ENCODE measurements around the gene HUS1B.
"Not testable (repeated sequence)": the region's sequence is repeated elsewhere in the genome, so short reads cannot be mapped to it uniquely, and the experiment has no call there.

The HUS1B gene

DNA sequence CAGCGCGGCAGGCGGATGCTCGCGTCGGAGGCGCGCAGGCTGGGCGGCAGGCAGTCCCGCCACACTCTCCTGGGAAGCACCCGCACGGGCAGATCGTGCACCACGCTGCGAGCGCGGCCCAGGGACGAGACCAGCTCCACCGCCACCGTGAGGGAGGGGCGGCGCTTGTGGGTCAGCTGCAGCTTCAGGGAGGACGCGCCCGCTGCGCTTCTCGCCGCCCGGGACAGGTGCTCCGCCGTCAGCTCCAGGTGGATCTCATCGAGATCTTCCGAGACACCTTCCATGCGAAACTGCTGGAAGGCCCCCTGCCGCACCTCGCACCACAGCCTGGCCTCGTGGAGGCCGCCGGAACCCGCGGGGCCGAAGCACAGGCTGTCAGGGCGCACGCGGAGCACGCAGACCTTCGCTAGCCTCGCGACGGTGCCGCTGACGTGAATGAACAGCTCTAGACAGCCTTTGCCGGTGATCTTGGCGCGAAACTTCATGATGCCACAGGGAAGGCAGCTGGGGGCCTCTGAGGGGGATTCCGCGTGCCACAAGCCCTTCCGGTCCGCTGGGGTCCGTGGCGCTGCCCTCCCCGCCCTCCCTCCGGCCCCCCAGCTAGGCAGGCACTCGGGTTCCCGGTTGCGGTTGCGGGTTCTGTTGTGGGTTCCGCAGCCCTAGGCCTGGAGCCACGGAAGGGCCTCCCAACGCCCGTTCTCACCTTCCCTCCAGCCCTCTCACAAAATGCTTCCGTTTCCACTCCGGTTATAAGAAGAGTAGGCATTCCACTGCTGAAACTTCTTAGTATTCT is at the start of gene HUS1B:
TSS of gene HUS1B (minus strand) at position 641 of the 793 bp plus-strand sequence. CDS start at position 485, 156 bp downstream.
- no peak for DNase-seq

DNA sequence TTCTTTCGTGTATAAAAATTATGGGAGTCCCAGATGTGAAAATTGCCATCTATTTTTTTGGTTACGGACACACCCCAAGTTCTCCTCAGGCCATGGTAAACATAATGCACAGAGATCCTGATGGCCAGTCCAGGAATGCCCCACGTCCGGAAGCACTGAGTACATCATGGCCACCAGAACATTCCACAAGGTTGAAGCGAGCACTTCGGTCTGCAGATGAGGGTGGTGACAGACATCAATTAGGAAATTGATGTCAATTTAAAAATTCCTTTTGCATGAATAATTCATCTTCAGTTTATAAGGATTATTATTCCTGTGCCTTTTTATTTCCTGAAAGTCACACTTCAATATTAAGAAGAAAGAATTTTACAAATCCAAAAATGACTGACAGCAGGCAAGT is 49.2 kb upstream of the HUS1B start:
- no peak for DNase-seq

DNA sequence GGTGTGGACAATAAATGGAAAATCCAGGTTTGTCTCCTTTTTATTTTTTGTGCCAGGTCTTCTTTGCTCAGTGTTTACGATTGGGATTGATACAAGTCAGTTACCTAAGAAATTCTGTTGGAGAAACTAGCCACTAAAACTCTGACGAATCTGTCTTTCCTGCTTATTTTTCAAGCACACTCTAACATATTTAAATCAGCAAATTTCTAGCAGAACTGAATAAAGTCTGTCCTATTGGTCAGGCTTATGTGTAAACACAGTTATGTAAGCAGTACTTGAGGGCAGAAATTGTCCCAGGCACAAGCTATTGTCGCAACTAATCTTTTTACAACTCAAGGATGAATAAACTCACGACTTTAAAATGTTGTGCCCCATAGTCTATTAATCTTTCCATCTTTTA is 48.1 kb upstream of the HUS1B start:
- no peak for DNase-seq

DNA sequence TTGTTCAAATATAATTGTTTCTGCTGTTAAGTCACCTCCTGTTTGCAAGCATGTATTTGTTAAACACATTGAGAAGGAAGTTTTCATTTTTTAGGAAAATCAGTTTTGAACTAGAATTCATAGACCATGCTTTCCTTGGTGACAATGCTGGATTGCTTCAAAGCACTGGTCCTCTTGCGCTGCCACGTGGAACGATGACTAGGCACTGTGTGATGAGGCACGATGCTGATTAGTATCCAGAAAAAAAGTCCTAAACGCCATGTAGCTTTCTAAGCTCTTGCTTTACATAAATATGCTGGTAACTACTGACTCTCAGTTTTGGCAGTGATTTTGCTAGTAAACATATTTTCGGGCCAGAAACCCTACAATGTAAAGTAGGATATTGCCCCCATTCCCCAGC is 47.1 kb upstream of the HUS1B start:
- no peak for DNase-seq

DNA sequence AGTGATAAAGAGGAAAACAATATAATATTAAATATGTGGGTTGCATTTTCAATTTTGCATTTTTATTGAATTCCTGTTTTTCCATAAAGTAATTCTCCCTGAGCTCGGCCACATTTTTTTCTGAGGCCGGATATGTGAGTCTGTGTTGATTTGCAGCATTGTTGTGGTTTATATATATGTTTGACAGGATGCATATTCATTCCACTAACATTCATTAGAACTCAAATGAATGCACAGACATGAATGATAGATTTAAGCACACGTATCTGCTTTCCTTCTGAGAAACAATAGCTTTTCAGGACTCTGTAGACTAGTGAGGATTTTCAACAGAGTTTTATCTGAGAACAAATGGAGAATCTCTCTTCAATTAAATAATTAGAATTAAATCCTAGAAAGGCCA is 46.7 kb upstream of the HUS1B start:
- no peak for DNase-seq

DNA sequence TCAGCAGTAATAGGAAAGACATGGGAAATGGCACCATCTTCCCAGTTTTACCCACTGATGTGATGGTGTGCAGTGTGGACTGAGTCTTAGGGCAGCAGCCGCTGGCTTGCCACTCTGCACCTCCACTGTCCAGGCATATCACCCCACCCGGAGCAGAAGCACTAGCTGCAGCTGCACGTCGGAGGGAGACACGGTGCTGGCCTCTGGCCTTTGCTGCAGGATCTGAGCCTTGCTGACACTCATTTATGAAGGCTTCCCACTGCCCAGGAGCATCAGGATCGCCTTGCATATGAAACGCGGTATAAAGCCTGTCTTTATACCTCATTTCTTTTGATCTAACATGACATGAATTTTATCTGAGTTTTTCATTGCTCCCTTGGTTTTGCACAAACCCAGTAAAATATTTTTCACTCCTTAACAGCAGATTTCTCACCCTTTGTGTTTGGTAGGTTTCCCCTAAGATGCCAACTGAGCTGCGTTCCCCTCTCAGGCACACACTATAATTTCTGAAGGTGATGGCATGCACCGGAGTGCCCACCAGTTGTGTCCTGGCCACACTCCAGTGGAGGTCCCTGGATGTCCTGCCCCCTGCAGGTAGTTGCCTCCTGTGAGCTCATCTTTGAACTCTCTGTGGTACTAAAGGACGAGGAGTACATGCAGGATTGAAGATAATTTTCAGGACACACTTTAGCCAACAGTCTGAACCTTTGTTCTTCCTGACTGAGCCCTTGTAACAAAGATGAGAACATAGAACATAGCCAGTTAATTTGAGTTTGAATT is 45.0 kb upstream of the HUS1B start:
- DNase-seq = no peak

DNA sequence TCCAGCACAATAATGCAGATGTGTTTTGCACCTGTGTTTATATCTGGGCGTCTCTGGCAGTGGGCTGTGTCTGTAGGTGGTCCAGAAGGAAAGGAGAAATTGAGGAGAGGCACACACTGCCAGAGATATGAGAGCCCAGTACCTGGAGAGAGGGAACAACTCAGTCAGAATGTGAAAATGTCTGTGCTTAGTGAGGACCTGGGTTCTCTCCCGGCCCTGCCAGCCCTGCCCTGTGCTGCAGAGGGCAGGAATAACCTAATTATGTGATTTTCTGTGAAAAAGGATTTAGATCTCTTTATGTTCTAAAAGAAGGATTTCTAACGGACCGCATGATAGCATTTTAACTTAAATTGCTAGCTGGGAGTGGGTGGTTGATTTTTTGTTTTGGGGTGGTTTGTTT is 44.3 kb upstream of the HUS1B start:
- DNase-seq = no peak

DNA sequence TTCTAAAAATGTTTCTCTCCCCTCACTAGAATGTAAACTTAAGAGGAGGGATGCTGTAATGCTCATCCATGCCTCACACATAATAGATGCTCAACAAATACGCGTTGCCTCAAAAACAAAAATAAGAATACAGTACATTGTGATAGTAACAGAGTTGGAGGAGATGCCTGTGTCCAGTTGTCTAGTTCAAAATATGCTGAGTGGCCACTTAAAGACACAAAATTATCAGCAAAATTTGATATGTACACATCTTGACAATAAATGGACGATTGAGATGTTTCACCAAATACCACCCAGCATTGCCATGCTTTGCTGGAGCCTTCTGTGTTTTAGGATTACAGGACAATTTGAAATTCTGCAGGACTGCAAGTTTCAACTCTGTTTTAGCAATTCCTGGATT is 43.6 kb upstream of the HUS1B start:
- no peak for DNase-seq

DNA sequence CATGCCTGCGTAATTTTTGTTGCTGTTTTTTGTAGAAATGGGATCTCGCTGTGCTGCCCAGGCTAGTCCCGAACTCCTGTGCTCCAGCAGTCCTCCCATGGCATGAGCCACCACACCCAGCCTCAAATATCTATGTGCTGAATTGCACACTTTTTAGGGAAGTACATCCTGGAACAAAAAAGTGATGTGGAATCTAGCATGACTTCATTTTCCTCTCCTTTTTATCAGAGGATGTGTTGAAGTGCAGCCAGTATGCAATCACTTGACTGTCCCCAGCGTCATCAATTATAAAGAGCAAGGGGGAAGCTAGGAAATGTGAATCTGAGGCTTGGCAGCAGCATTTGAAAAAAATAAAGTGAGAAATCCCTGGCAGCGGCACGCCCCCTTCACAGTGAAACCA is 42.4 kb upstream of the HUS1B start:
- DNase-seq = no peak

DNA sequence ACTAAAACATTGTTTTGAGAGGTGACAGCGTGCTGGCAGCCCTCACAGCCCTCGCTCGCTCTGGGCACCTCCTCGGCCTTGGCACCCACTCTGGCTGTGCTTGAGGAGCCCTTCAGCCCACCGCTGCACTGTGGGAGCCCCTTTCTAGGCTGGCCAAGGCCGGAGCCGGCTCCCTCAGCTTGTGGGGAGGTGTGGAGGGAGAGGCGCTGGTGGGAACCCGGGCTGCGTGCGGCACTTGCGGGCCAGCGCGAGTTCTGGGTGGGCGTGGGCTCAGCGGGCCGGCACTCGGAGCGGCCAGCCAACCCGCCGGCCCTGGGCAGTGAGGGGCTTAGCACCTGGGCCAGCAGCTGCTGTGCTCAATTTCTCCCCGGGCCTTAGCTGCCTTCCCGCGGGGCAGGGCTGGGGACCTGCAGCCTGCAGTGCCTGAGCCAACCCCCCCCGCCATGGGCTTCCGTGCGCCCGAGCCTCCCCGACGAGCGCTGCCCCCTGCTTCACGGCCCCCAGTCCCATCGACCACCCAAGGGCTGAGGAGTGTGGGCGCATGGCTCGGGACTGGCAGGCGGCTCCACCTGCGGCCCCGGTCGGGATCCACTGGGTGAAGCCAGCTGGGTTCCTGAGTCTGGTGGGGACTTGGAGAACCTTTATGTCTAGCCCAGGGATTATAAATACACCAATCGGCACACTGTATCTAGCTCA is 37.7 kb upstream of the HUS1B start:
- DNase-seq = not testable (repeated sequence)

DNA sequence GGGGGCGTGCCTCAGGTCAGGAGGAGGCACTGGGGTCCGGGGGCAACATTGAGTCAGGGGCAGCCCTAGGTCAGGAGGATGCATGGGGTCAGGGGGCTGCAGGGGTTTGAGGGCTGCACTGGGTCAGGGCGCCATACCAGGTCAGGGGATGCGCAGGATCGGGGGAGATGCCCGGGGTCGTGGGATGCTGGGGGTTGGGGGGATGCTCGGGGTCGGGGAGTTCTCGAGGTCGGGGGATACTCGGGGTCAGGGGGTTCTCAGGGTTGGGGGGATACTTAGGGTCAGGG is 36.8 kb upstream of the HUS1B start:
- DNase-seq = no peak

DNA sequence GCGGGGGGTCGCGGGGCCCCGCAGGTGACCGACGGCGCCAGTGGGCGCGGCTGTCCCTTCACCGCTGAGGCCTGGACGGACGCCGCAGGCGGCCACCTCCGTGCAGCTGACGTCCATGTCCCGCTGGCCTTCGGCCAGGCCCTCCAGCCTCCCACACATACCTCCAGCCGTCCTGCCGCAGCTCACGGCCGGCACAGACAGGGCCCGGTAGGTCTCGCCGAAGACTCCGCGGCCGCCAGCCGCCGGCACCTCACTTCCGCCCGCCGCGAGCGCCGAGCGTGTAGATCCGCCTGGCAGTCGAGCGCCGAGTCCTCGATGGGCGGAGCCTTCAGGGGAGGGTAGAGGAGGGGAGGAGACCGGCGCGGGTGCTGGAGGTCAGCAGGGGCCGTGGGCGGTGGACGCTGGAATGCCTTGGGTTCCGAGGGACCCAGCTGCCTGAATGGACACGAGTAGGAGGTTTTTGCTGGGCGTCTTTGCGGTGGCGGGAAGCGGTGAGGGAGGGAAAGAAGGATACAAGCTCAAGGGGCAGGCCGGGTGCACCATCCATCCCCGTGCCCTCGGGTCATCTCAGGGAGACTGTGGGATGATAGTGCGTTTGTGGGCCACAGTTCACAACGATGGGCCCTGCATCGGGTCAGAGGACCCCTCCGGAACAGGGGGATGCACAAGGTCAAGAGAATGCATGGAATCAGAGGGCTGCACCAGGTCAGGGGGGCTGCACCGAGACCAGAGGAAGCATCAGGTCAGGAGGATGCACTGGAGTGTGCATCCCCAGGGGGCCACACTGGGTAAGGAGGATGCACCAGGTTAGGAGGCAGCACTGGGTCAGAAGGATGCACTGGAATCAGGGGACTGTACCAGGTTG is 36.2 kb upstream of the HUS1B start, which contains the start of gene EXOC2:
TSS of gene EXOC2 (minus strand) at position 282 of the 865 bp plus-strand sequence. CDS start 55,321 bp downstream, outside the sequence.
- peak; percentile 81 to 82 for DNase-seq

DNA sequence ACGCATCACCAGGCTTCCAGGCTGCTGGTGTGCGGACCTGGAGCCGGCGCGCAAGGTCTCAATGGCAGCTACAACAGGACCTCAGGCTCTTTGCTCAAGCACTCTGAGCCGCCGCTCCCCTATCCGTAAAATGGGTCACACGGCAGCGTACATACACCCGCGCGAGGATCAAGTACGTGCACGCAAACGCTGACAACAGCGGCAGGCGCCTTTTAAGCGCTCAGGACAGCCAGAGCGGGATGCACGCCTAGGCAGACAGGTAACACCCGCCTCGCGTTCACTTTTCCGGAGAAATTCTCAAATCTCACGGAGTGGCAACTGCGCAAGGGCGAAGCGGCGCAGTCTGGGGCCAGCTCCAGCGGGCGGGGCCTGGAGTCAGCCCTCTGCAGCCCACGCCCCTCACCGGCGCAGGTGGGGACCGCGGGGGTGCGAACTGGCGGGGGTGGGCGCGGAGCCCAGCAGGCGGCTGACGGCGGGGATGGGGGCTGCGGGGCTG is 35.5 kb upstream of the HUS1B start:
- peak; percentile 78 to 80 for DNase-seq

DNA sequence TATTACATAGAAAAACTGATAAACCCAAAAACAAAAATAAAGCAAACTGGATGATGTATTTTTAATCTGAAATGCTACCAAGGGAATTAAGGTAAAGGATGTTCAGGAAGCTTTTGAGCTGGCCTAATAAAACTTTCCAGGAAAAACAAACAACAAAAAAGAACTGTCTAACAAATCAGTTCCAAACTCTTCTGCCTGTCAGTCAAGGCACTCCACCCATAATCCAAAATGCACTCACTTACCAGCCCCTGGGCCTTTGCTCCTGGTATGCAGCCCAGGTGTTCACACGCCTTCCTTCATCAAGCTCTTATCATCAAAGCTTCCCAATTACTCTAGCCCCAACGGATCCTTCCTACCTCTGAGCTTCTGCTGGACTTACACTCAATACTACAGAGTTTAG is 32.3 kb upstream of the HUS1B start:
- no peak for DNase-seq

DNA sequence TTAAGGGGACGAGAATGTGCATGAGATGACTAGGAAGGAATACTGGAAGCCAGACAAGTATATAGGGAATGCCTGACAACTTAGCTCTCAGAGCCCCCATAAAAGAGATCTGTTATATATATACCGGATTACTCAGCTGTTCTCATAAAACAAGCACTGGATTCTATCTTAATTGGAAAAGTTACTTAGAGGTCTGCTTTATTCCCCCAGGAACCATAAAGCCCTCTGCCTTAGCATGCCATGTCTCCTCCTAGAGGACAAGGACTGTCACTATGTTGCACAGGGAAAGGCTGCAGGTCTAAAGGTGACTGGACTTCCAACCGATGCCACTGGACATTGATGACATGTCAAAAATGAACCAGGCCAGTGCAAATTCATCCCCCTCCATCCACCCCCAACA is 29.6 kb upstream of the HUS1B start:
- DNase-seq = no peak

DNA sequence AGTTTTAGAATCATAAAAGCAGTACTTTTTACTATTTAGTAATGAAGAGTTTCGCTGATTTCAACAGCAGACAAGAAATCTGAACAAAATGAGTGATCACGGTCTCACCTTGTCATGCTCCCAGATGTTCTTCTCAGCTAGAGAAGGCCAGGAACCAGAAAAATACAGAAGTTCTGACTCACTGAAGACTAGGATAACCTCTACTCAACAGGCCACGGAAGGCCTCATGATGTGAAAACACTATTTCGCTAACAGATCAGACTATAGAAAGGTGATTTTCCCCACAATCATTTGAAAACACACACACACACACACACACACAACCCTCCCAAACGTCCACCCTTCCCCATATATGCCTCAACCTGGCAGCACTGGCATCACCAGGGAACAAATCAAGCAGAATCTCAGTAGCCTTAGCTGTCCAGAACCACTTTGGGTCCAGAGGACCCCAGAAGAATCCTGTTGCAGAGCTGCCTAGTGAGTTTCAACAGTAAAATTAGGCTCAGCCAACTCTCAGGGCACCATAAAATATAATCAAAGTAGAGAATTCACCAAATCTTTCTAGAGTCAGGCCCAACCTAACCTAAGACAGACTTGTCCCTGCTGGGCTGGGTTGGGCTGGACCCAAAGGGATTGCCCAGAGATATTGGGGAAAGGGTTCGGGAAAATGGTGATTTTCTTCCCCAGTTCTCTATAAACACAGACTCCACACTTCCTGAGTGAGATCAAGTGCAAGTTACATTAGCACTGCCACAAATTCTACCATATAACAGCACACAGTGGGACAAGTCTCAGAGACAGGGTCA is 28.1 kb upstream of the HUS1B start:
- no peak for DNase-seq

DNA sequence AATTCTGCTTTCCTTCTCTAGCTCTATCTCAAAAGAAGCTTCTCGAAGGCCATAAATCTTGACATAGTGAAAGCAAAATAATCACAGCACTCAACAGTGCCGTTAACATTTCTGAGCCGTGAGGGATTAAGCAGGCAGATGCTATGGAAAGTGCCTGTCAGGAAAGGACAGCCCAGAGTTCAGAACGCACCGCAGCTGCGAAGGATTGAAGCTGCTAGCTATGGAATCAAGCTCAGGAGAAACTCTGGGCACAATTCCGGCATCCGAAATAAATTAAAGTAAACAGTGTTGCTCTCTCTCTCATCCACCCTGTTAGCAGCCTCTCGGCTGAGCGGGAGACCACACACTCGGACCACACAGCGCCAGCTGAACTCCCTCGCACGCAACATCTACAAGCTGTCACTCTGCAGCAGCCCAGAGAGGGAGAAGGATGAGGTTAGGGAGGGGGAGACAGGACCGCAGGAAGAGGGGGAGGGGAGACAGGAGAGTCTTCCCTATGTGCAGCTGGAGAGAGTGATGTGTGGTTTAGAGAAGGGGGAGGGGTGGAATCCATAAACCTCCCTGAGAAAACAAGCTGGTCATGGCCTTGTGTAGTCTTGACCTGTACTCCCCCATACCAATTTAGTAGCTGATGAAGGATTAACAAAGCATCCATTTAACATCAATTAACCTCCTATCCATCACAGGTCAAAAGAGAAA is 27.0 kb upstream of the HUS1B start:
- no peak for DNase-seq

DNA sequence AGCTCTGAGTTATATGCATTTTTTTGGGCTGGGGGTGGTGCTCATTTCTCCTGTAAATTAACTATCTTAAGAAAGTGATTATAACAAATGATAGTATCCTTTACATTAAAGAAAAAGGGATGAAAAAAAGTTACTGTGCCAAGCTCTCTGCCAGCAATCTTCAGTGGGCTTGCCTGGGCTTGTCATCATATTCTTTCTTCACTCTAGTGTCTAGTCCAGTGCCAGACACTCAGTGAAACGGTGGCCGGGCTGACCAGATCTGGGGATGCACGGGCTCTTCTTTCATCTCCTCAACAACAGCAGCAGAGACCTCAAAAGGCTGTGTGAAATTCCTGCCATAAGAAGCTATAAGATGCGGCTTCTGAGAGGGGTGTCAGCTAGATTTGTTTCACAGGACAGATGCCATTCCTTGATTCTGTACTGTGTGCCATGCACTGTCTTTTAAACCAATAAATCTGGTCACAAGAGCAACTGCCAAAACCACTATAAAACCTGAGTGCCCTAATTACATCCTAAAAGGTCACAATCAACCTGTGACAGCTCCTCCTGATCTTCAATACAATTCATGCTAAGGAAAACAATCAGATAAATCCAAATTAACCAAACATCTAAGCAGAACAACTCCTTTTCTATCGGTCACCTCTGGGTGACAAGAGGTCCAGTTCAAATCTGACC is 23.9 kb upstream of the HUS1B start:
- DNase-seq = no peak

DNA sequence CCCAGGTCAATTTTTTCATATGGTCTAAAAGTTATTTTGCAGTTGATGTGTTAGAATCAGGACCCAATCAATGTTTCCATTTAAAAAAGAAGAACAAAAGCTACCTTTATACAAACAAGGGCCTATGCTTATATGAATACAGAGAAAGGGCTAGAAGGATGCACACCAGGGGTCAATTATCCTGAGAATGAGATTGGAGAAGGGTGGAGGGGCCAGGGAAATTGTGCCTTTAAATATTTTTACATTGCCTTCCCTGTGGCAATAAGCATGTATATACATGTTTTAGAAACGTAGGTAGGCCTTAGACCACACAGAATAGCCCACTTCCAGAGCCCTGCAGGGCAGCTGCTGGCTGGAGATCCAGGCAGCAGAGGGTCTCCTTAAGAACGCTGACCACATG is 23.4 kb upstream of the HUS1B start:
- DNase-seq = no peak

DNA sequence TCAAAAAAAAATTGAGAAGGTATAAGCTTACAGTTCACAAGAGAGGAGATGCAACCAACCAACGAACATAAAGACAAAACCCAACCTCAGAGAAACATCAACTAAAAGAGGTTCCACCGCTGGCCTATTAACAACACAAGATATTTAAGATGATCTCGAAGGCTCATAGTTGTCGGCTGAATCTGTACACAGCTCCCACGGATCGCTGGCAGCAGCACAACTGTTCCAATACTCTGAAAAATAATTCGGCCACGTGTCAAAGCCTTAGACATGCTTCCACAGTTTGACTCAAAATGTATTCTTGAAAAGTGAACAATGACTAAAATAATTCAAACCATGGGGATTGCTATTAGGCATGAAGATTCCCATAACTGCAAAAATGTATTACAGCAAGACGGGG is 22.4 kb upstream of the HUS1B start:
- no peak for DNase-seq

DNA sequence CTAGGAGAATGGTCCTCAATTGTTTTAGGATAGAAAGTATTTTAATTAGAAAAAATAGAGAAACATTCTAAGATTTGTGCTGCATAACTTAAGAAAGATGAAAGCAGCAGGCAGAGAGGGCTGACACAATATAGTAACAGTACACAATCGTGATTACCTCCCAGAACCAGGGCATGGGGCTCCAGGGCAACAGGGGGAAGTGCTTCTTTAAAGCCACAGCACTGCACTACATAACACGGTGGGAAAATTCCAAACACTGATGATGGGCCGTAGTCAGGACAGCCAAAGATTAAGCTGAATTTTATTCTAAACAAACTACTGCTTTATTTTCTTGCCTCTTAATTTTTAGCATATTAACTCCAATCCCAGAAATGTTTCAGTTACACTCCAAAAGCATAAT is 21.6 kb upstream of the HUS1B start:
- no peak for DNase-seq

Measured in activated CD4-positive, alpha-beta T cell treated with anti-CD3 and anti-CD28 coated beads for 4 hours (primary cell).